EL (cell line): ENCODE measurements around the gene PLSCR3.

Experiments
- DNase-seq: peaks from one replicate; pipeline ENCODE4 v3.0.0-alpha.2; 2016

The PLSCR3 gene

DNA sequence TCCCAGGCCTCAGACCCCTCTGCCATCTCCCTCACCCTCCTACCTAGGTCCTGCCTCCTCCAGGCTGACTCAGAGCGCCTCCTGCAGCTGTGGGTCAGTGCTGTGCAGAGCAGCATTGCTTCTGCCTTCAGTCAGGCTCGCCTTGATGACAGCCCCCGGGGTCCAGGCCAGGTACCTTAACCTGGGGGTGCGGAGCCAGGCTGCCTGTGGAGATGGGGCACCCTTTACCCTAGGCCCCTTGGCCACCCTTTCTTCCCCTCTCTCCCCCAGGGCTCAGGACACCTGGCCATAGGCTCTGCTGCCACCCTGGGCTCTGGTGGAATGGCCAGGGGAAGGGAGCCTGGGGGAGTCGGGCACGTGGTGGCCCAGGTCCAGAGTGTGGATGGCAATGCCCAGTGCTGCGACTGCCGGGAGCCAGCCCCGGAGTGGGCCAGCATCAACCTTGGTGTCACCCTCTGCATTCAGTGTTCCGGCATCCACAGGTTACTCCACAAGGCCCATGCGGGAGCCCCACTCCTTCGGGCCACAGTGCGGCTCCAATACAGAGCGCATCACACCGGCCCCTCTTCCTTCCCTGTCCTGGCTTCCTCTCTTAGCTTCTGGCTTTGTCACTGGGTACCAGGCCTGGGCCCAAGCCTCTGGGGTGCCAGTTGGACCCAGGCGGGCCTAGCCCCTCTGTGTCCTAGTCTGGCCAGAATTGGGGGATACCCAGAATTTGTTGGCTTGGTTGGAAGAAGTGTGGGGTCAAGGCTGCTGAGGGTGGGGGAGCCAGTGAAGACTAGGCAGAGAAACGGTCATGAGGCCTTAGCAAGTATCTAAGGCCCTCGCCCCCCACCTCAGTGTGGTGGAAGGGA is 47.3 kb downstream of the PLSCR3 start:
- DNase-seq: no peak

DNA sequence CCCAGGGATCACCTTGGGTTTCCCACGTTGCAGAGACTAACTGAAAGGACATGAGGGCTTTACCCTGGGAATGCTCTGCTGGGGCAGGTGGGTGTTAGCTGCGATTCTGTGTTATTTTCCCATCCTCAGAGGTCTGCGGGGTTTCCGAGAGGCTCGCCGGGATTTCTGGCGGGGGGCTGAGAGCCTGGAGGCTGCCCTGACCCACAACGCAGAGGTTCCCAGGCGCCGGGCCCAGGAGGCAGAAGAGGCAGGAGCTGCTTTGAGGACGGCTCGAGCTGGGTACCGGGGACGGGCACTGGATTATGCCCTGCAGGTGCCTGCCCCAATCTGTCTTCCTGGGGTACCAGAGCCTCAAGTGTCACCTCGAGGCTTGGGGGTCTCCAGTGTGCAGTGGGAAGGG is 51.1 kb downstream of the PLSCR3 start:
- DNase-seq: no peak

DNA sequence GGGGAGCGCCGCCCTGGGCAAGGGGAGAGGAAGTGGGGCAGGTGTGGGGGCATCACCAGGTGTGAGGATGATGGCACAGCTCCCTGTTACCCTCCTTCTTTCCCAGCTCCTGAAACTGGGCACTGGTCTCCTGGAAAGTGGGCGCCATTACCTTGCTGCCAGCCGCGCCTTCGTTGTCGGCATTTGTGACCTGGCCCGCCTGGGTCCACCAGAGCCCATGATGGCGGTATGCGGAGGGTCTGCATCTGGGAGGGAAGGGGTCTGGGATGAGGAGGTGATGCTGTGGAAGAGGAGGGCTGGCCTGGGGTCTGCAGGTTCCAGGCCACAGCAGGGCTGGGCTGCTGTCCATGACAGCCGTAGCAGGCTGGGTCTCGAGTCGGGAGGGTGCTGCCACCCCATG is 52.5 kb downstream of the PLSCR3 start:
- DNase-seq: no peak

DNA sequence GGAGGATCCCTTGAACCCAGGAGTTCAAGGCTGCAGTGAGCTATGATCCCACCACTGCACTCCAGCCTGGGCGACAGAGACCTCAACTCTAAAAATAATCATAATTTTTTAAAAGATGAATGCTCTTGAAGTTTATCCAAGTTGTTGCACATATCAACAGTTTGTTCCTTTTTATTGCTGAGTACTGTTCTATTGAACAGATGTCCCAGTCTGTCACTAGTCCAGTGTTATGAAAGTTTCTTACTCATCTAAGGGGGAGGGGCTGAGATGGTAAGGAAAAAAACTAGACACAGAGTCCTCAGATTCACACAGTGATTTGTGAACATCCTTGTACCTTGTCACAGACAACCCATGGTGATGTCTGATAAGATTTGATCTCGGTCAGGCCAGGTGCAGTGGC is 54.1 kb downstream of the PLSCR3 start:
- no peak for DNase-seq
